Esophagus squamous epithelium (tissue), 4 donors: ENCODE measurements around the gene CELF2.

ENCODE experiments used
- POLR2A ChIP-seq, 4 donors: fragments of 450-650 bp; IDR thresholded peaks; one replicate each; pipeline ENCODE4 v1.6.1; 2017; ENCODE audit warnings: antibody characterized with exemption in 4 of 4, mild to moderate bottlenecking in 4 of 4, moderate library complexity in 3 of 4
- TF ChIP-seq, protein P1 (sequence below), 6 experiments: fragments of 450-650 bp in 4 of 6; fragments of 200-600 bp in 2 of 6; sonication (generic) in 2 of 6; IDR thresholded peaks; one replicate each; pipeline ENCODE4 v1.5.1; 2016 to 2019; ENCODE audit warnings: antibody characterized with exemption in 6 of 6, mild to moderate bottlenecking in 4 of 6, moderate library complexity in 4 of 6

- TF ChIP-seq, protein P1, sequence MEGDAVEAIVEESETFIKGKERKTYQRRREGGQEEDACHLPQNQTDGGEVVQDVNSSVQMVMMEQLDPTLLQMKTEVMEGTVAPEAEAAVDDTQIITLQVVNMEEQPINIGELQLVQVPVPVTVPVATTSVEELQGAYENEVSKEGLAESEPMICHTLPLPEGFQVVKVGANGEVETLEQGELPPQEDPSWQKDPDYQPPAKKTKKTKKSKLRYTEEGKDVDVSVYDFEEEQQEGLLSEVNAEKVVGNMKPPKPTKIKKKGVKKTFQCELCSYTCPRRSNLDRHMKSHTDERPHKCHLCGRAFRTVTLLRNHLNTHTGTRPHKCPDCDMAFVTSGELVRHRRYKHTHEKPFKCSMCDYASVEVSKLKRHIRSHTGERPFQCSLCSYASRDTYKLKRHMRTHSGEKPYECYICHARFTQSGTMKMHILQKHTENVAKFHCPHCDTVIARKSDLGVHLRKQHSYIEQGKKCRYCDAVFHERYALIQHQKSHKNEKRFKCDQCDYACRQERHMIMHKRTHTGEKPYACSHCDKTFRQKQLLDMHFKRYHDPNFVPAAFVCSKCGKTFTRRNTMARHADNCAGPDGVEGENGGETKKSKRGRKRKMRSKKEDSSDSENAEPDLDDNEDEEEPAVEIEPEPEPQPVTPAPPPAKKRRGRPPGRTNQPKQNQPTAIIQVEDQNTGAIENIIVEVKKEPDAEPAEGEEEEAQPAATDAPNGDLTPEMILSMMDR (IDR thresholded peaks at IDR 0.05) = no peak
- TF ChIP-seq POLR2A (IDR thresholded peaks at IDR 0.05) = no peak
Observed at GRCh38 chr10:11215471-11215870, 197.8 kb downstream of the CELF2 start.
